Neural cell (in vitro differentiated cells): ENCODE measurements around the gene SLC2A10. TPM values are rescaled to one million over a fixed set of nuclear protein-coding genes. Genes with fewer than 3 reads are reported as not detected.

Experiments used
- H2AFZ ChIP-seq: fragments of 200-600, 300-800 bp; sonication (generic), shearing (Covaris generic); 2 replicates; pipeline ENCODE4 v1.6.0; 2014; ENCODE audit warnings: low read depth, mild to moderate bottlenecking, antibody characterized with exemption, low read length, moderate library complexity
- H3F3A ChIP-seq: fragments of 200-600 bp; shearing (Covaris generic); 2 replicates; pipeline ENCODE4 v1.6.1; 2016; ENCODE audit warnings: mild to moderate bottlenecking, moderate library complexity, mixed read lengths, antibody characterized with exemption, low read length; ENCODE audit not compliant: insufficient read depth, poor library complexity, severe bottlenecking
- H3K27ac ChIP-seq: fragments of 200-600, 300-800 bp; sonication (generic), shearing (Covaris generic); 2 replicates; pipeline ENCODE4 v1.5.1; 2014; ENCODE audit warnings: mild to moderate bottlenecking, low read length, moderate library complexity
- H3K27me3 ChIP-seq: fragments of 300-800, 200-600 bp; sonication (generic), shearing (Covaris generic); 2 replicates; pipeline ENCODE4 v1.6.0; 2014; ENCODE audit warnings: mild to moderate bottlenecking, low read depth, low read length, moderate library complexity; ENCODE audit not compliant: insufficient read depth
- H3K36me3 ChIP-seq: fragments of 300-800, 200-600 bp; sonication (generic), shearing (Covaris generic); 2 replicates; pipeline ENCODE4 v1.5.1; 2014; ENCODE audit warnings: mild to moderate bottlenecking, antibody characterized with exemption, low read length, moderate library complexity; ENCODE audit not compliant: insufficient read depth
- H3K4me2 ChIP-seq: fragments of 300-800, 200-600 bp; sonication (generic), shearing (Covaris generic); 2 replicates; pipeline ENCODE4 v1.6.0; 2014; ENCODE audit warnings: mild to moderate bottlenecking, low read length
- H3K4me3 ChIP-seq: fragments of 300-800, 200-600 bp; sonication (generic), shearing (Covaris generic); 2 replicates; pipeline ENCODE4 v1.5.1; 2014; ENCODE audit warnings: mild to moderate bottlenecking, low read length, moderate library complexity
- H3K79me2 ChIP-seq: fragments of 200-600 bp; shearing (Covaris generic); replicated peaks from 2 replicates; pipeline ENCODE4 v1.6.0; 2014; ENCODE audit warnings: mild to moderate bottlenecking, low read length, moderate library complexity; ENCODE audit not compliant: insufficient read depth
- H3K9ac ChIP-seq: fragments of 300-800, 200-600 bp; sonication (generic), shearing (Covaris generic); 2 replicates; pipeline ENCODE4 v1.6.1; 2016; ENCODE audit warnings: mild to moderate bottlenecking, low read length, mixed read lengths
- H3K9me2 ChIP-seq: fragments of 200-600 bp; shearing (Covaris generic); 2 replicates; pipeline ENCODE4 v1.6.1; 2016; ENCODE audit warnings: mild to moderate bottlenecking, low read length, mixed read lengths; ENCODE audit not compliant: insufficient read depth
- H3K9me3 ChIP-seq: fragments of 200-600, 300-800 bp; sonication (generic), shearing (Covaris generic); 2 replicates; pipeline ENCODE4 v1.6.1; 2016; ENCODE audit warnings: mild to moderate bottlenecking, mixed run types, low read length, moderate library complexity, mixed read lengths
- H4K20me1 ChIP-seq: fragments of 200-600 bp; shearing (Covaris generic); 2 replicates; pipeline ENCODE4 v1.6.1; 2016; ENCODE audit warnings: mild to moderate bottlenecking, mixed run types; ENCODE audit not compliant: insufficient read depth
- CTCF ChIP-seq: fragments of 450-650 bp; IDR thresholded peaks from 2 replicates; pipeline ENCODE4 v1.5.1; 2014; ENCODE audit warnings: antibody characterized with exemption, mild to moderate bottlenecking, moderate library complexity; ENCODE audit not compliant: poor library complexity, severe bottlenecking
- EP300 ChIP-seq: fragments of 450-650 bp; conservative IDR thresholded peaks from 2 replicates; pipeline ENCODE4 v1.6.1; 2014; ENCODE audit warnings: antibody characterized with exemption, mild to moderate bottlenecking, moderate library complexity; ENCODE audit not compliant: poor library complexity, severe bottlenecking
- EZH2 ChIP-seq: fragments of 200-600, 300-800 bp; shearing (Covaris generic), sonication (generic); IDR thresholded peaks from 2 replicates; pipeline ENCODE4 v1.6.1; 2014; ENCODE audit warnings: antibody characterized with exemption, low read length, borderline replicate concordance, mild to moderate bottlenecking; ENCODE audit not compliant: insufficient read depth, poor library complexity, severe bottlenecking
- MXI1 ChIP-seq: fragments of 450-650 bp; conservative IDR thresholded peaks from 2 replicates; pipeline ENCODE4 v1.6.1; 2014; ENCODE audit warnings: antibody characterized with exemption, mild to moderate bottlenecking; ENCODE audit not compliant: poor library complexity, severe bottlenecking
- POLR2AphosphoS5 ChIP-seq: IDR thresholded peaks from 2 replicates; pipeline ENCODE4 v1.6.1; 2012
- RAD21 ChIP-seq: fragments of 450-650 bp; conservative IDR thresholded peaks from 2 replicates; pipeline ENCODE4 v1.6.1; 2014; ENCODE audit warnings: antibody characterized with exemption, mild to moderate bottlenecking, moderate library complexity
- REST ChIP-seq: IDR thresholded peaks from 2 replicates; pipeline ENCODE4 v1.6.1; 2012; ENCODE audit warnings: borderline replicate concordance
- SMC3 ChIP-seq: fragments of 450-650 bp; conservative IDR thresholded peaks from 2 replicates; pipeline ENCODE4 v1.6.1; 2014; ENCODE audit warnings: antibody characterized with exemption, mild to moderate bottlenecking, moderate library complexity; ENCODE audit not compliant: poor library complexity
- TAF1 ChIP-seq: IDR thresholded peaks from 2 replicates; pipeline ENCODE4 v1.6.1; 2012; ENCODE audit warnings: low read depth
- polyA plus RNA-seq: library from polyadenylated mRNA; depleted of rRNA; stranded (reverse); fragments of >200 nt; gene quantifications from 2 replicates; pipeline ENCODE4 v1.2.3, GENCODE V29; 2014

The SLC2A10 gene
- polyA plus RNA-seq, 1 donor from 2014 or later = not detected

- no peaks in the 10 kb centered on the region for H3K27me3 ChIP-seq
- H4K20me1 ChIP-seq = no peaks in the 10 kb centered on the region
- H3F3A ChIP-seq = no peaks in the 10 kb centered on the region
- no peaks in the 10 kb centered on the region for H3K9me3 ChIP-seq
- TF ChIP-seq MXI1 (no peak), TAF1 (no peak), EP300 (no peak), RAD21 (no peak), REST (no peak), EZH2 (no peak), SMC3 (no peak)
- no peak overlapping the region for H3K9ac ChIP-seq
- no peaks in the 10 kb centered on the region for H3K36me3 ChIP-seq
- H3K4me2 ChIP-seq = no peak overlapping the region
- no peaks in the 10 kb centered on the region for H3K9me2 ChIP-seq
- no peak overlapping the region for H3K27ac ChIP-seq
- no peak overlapping the region for H3K4me3 ChIP-seq
- no peaks in the 10 kb centered on the region for H3K79me2 ChIP-seq
- H2AFZ ChIP-seq = no peak overlapping the region
These were observed 39.7 kb downstream of the SLC2A10 start for GRCh38 chr20:46749147-46749546.

DNA sequence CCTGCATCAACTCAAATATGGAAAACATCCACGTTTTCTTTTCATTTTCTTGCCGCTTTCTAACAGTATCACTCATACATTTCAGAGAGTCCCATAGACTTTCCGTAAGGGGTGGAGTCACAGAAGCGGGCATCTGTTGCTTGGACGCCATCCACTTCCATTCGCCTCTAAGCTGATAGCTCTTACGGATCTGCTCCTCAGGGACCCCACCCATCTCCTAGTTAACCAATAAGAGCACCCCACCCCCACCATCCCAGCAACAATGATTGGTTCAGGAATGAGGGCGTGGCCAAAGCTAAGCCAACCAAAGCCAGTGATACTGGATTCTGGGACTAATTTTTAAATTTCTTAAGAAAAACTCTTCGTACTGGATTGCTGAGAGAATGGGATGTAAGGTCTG lies 42.4 kb downstream of the SLC2A10 start:
- Histone ChIP-seq H3K4me2 (no peak overlapping the region), H4K20me1 (no peaks in the 10 kb centered on the region), H2AFZ (no peak overlapping the region), H3K36me3 (no peaks in the 10 kb centered on the region), H3K9me3 (no peaks in the 10 kb centered on the region), H3F3A (no peaks in the 10 kb centered on the region), H3K4me3 (no peak overlapping the region), H3K27me3 (no peaks in the 10 kb centered on the region), H3K27ac (no peak overlapping the region), H3K9ac (no peak overlapping the region), H3K9me2 (no peaks in the 10 kb centered on the region), H3K79me2 (no peaks in the 10 kb centered on the region)
- TF ChIP-seq TAF1 (no peak), RAD21 (no peak), EZH2 (no peak), POLR2AphosphoS5 (no peak), CTCF (no peak), REST (no peak), MXI1 (no peak), SMC3 (no peak), EP300 (no peak)
